Measurements from ENCODE around the gene SLC4A5.
A peak's percentile ranks its signal among the peaks of the same experiment; 100 is the strongest.
"Not testable (repeated sequence)": the region's sequence is repeated elsewhere in the genome, so short reads cannot be mapped to it uniquely, and the experiment has no call there.

Gene SLC4A5

DNA sequence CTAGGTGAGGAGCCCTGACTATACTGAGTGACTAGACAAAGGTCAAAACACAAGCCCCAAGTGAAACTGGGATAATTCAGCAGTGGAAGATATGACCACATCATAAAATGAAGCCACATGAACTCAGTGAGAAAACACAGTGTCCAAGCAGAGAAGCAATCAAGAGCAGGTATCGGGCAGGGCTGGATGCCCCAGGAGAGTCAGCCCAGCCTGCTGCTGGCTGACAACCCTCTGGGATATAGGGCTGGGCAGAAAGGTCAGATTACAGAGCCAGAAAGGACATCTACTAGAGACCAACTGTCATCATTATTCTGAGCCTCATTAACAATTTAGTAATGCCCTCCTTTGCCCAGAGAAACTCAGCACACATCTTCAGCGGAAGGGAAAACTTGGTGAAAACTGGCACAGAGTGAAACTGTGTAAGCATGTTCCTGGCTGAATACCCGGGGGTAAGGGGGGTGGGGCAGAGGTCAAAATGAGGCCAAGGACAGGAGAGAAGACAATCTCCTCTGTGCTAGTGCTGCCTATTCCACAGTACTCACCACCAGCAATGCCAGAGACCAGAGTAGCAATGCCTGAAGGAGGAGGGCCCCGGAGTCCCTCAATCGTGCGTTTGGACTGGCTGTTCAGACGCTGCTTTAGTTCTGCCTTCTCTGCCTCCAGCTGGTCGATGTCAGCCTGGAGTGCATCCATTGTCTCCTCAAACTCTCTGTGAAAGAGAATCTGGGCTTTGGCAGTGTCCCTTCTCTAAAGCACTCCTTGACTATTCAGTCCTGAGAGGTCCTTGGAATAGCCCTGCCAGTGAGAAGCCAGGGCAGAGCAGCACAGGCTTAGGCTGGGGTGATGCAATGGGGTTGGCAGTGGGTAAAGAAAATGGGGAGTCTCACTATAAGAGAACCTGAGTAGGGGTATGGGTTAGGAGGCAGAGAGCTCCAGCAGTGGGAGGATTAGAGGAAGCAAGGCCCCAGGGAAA is 21.6 kb upstream of the SLC4A5 start:
- no peak for DNase-seq (ENCODE audit: low spot score)

- DNase-seq (ENCODE audit: low spot score) = no peak
Measured at GRCh38 chr2:74361327-74361726, 18.1 kb upstream of the SLC4A5 start.

GRCh38 chr2:74357627-74358026 is 14.4 kb upstream of the SLC4A5 start:
- DNase-seq (ENCODE audit: low spot score) = peak; percentile 26

GRCh38 chr2:74349889-74350288 is 6.7 kb upstream of the SLC4A5 start:
- DNase-seq (ENCODE audit: low spot score) = no peak

DNA sequence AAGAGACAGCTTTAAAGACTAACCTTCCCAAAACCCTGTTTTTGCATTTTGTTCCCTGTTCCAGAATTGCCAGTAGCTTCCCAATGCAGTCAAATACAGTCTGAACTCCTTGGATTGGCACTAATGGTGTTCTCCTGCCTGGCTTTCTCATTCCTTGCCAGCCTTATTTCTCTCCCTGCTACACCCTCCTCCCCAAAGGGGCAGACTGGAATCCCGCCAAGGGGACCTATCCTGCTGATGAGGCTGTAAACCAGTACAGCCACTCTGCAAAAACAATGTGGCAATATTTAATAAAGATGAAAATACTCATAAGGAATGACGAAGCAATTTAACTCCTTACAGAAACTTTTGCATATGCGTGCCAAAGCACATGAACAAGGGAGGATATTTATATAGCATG is 4.5 kb upstream of the SLC4A5 start:
- no peak for DNase-seq (ENCODE audit: low spot score)

DNA sequence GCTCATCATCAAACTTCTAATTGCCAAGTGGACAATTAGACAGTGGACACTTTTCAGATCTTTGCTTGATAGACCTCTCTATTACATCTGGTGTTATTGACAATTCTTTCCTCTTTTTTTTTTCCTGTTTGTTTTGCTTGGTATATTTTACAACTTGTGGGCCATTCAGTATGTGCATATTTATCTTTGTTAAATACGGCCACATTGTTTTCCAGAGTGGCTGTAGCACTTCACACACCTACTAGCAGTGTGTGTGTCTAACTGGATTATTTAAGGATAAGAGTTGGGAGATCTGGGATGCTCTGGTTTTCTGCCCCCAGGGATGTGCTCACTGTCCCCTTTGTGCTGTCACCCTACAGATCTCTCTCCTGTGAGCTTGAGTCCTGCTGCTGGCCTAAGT is 4.1 kb upstream of the SLC4A5 start:
- DNase-seq (ENCODE audit: low spot score) = no peak

DNA sequence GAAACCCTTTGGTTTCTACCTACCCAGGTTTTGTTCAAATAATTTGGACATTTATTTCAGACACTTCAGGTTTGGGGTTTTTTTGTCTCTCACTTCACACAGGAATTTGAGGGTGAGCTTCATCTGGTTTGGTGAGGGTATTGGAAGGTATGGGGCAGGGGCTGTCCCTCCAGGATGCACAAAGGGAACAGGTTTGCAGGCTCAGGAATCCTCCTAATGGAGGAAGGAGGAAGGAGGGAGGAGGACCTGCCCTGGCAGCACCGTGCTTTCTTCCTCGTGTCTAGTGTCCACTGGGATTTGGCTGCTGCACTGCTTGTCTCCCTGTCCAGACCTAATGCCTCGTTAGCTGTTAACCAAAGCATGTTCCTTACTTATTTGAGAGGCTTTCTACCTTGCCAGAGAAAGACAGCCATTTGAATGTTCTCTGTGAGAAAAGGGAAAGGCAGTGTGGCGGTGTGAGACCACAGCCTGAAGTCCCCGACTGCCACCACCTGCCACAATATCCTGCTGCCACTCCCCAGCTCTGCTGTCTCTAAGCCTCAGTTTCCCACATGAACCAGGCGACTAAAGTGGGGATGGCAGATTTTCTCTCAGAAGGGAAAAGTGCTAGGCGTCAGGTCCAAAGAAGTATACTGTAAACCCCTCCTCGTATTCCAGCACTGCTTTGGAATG is 2.2 kb upstream of the SLC4A5 start:
- DNase-seq (ENCODE audit: low spot score) = no peak

DNA sequence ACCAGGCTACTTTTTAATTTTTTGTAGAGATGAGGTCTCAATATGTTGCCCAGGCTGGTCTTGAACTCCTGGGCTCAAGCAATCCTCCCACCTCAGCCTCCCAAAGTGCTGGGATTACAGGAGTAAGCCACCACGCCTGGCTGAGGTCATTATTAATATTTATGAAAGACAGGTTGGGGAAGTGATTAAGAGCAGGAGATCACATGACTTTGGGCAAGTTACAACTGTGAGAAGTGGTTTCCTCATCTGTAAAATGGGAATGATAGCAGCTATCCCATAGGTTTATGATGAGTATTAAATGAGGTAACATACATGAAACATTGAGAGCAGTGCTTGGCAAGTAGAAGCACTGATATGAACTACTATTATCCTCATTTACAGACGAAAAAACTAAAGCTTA is 7.0 kb downstream of the SLC4A5 start:
- DNase-seq (ENCODE audit: low spot score) = not testable (repeated sequence)

DNA sequence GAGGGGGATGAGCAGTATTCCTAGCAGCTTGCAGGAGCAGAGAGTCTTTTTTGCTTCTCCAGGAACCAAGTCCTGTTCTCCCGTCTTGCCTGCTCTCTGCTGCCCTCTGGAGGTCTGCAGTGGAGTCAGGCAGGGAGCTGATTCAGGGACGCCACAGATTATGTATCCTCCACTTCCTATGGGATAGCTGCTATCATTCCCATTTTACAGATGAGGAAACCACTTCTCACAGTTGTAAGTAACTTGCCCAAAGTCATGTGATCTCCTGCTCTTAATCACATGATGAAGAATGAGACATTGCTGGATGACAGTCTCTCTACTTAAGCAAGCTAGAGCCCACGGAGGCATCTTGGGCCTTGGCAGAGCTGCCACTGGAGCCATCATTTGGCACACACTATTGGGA is 8.3 kb downstream of the SLC4A5 start:
- DNase-seq (ENCODE audit: low spot score) = peak; percentile 83

DNA sequence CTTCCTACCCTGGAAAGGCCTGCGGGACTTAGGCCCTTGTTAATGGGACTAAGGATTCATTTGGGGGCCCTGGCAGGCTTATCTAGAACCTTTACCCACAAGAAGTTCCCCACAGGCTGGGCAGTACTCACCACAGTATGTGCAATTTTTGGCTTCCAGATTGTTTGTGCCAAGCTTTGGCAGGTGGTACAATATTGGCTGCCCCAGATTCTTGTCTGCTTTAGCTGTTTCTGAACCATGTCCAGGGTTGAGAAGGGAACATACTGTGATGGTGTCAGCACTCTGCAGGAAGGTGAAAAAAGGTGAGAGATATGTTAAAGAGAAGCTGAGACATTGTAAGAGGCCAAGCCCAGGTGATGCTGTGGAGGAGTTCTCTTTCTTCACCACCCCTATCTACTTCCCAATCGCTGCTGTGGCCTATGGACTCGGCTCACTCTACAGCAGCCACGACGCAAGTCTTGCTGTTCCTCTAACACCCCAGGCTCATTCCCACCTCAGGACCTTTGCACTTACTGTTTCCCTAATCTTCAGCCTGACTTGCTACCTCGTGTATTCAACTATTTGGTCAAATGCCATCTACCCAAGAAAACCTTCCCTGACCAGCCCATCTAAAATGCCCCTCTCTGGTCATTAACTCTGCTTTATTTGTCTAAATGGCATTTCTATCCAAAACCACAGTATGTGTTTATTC is 9.2 kb downstream of the SLC4A5 start:
- DNase-seq (ENCODE audit: low spot score) = no peak

DNA sequence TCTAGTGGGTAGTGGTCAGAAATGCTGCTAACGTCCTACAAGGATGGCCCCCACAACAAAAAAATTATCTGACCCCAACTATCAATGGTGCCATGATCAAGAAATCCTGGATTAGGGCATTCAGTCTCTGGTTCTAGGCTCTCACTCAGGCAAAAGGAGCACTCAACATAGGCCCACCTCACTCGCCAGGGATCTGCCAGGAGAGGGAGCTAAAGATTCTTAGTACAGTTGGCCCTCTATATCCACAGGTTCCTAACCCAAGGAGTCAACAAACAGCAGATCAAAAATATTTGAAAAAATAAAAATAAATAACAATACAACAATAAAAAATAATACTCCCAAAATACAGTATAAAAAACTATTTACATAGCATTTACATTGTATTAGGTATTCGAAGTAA is 10.0 kb downstream of the SLC4A5 start:
- DNase-seq (ENCODE audit: low spot score) = peak; percentile 56

DNA sequence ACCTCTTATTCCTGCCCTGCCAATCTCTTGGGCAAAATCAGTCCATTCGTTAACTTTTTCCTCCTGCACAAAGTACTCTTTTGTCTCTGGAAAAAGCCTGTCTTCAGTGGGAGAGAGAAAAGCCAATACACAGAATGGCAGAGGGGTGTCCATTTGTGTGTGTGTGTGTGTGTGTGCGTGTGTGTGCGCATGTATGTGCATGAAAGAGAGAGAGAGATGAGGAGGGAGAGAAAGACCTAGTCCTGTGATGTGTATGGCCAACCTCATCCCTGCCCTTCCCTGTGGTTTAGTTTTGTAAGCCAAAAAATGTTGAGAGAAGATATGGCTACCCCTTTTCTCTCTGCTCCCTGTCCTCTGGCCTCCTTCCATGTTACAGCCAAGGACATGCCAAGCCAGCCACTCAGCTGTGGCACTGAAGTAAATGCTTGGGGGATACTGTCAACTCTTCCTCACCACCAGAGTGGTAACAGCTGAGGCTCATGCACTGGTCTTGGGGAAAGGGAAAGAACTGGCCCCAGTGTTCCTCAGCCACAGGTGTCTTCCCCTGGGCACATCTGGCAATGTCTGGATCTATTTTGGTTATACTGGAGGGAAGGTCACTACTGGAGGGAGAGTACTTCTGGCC is 10.6 kb downstream of the SLC4A5 start:
- DNase-seq (ENCODE audit: low spot score) = no peak

GRCh38 chr2:74328573-74328972 is 14.6 kb downstream of the SLC4A5 start:
- no peak for DNase-seq (ENCODE audit: low spot score)

DNA sequence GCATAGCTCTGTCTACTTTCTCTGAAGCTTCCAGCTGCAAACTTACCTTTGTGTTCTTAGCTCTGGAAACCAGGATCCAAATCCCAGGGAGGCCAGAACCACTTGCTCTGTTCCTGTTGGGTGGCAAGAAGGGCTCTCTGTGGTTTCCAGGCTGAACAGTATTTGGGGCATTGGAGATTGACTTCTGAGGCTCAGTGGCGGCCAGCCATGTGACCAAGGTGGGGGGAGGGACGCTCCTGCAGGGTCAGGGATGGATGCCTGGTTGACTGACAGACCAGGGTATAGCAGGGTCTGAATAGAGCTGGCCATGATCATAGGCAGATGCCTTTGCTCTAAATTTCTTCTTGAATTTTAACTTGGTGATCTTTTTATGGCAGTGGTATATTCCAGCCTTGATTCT is 15.1 kb downstream of the SLC4A5 start:
- peak; percentile 56 for DNase-seq (ENCODE audit: low spot score)

DNA sequence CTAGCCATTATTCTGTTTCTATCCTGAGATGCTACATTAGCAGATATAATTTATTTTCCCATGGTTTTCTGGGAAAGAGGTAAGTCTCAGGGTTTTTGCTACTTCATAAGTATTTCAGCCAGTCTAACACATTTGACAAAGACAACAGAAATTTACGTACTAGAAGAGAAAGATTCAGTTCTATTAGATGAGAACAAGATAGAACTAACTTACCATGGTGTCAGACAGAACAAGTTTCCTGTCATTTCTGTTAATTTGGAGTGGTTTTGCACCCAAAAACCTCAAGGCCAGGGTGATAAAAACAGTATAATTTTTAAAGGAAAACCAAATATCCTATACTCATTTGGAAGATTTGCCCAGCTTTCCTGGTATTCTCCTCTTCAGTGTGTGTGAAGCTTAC is 15.6 kb downstream of the SLC4A5 start:
- DNase-seq (ENCODE audit: low spot score) = no peak

- DNase-seq (ENCODE audit: low spot score) = no peak
Measured at GRCh38 chr2:74327199-74327598, 16.0 kb downstream of the SLC4A5 start.

GRCh38 chr2:74325815-74326214 is 17.4 kb downstream of the SLC4A5 start:
- DNase-seq (ENCODE audit: low spot score) = no peak

DNA sequence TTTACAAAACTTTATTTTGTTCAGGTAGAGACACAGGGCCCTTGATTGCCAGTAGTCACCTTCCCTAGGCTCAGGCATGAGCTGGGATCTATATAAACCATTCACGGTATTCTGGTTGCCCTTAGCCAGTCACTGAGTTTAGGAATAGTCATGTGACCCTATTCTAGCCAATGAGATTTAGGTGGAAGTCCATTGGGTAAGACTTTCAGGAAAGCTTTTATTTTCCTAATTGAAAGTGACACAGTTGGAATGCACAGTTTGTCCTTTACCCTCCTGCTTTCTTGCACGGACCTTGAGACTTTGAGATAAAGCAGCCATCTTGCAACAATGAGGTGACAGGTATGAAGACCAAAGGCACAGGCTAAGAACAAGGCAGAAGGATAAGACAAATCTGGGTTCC is 21.5 kb downstream of the SLC4A5 start:
- DNase-seq (ENCODE audit: low spot score) = no peak

DNA sequence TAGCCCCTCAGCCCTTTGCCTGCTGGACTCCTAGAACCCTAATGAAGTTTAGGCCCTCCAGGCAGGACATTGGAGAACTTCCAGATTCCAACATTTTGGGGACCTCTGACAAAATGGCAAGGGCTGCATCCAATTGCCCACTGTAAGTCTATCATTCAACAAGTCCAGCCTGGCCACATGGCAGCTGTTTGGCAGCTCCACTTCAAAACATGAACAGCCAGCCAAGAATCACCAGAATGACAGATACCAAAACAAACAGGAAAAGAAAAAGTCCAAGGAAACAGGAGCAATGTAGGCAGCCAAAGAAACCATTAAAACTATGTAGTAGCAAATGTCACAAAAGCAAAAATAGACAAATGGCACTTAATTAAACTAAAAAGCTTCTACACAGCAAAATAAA is 25.5 kb downstream of the SLC4A5 start:
- DNase-seq (ENCODE audit: low spot score) = no peak

DNA sequence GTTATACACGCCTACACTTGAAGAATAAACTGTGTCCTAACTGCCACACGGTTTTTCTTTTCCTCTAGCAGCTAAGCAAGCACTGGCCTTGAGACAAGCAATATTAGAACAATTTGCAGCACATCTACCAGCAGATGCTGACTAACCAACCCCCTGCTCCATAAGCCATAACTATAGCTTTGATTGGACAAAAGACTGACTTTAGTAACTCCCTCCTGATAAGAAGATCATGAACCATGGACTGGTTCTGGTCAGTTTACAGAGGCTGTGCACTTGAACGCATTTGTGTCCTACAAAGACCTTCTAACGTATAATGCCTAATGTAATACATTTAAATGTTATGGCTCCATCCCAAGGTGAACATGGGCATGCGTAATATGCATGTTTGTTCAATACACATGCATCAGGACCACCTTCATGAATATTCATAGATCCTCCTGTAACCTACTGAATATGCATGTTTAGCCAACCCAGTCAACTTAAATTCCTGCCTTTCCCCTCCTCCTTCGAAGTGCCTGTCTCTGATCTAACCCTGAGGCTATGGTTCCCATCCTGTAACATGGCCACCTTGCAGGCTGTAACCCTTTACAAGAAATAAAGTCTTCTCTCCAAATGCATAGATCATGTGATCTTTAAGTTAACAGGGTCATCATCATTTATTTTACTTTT is 26.5 kb downstream of the SLC4A5 start:
- DNase-seq (ENCODE audit: low spot score) = no peak

GRCh38 chr2:74314107-74314506 is 29.1 kb downstream of the SLC4A5 start:
- DNase-seq (ENCODE audit: low spot score) = no peak

DNA sequence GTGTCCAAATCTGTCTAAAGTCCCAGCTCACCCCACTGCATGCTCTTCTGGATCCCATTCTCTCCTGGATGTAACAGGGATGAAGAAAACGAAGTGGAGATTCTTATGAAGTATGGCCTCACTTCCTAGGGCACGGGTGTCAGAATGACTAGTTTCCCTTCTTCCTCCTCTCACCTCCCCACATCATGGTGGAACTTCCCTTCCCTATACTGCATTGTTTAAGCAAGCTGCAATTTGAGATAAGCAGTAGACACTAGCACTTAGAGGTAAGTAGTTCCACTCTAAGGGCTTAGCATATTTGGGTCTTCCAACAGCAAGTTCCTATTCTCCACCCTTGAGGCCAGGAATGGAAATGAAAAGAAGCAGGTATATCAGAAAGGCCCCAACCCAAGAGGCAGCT is 29.7 kb downstream of the SLC4A5 start:
- no peak for DNase-seq (ENCODE audit: low spot score)

All from iPS-NIHi11 (cell line).